ENCODE measurements around the gene ELOVL4.
A peak's percentile ranks its signal among the peaks of the same experiment; 100 is the strongest.

The ELOVL4 gene

DNA sequence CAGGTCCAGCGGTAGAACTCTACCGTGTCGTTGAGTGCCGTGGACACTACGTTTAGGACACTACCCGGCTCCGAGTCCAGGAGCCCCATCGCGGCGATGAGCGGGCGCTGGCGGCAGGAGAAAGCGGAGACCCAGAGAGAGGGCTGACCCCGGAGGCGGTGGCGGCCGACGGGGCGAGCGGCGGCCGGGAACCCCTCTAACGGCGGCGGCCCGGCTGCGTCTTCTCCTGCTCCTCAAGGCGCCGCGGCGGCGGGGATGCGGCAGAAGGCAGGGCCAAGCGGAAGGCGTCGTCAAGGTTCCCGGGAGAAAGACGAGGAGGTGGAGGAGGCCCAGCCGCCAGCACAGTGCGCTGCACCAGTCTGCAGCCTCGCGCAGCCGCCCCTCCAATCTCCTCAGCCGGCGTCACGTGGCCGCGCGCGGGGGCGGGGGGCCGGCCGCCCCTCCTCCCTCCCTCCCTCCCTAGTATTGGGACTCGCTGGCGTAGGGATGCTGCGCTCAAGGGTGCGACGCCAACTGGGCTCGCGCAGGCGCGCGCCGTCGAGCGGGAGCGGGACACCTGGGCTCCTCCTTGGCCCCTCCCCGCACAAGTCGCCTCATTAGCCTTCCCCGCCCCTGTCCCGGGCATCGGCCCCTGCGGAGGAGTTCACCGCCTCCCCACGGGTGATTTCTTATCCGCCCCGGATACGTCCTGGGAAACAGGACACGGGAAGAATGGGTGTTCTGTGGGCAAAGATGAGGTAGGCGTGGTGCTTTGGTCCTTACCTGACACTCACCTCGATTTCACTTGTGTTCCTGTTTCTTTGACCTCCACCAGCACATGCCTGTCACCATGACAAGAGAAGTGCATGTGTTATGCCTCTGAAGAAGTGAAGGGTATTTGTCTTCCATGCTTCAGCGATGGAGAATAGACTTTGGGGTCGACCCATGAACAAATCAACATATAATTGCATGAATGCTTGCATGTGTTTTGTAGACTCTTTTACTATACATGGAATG, at the start of gene ELOVL4:
TSS of gene ELOVL4 (minus strand) at position 363 of the 996 bp plus-strand sequence. CDS start at position 89, 274 bp downstream.
- peak; percentile 60 to 71 for DNase-seq

DNA sequence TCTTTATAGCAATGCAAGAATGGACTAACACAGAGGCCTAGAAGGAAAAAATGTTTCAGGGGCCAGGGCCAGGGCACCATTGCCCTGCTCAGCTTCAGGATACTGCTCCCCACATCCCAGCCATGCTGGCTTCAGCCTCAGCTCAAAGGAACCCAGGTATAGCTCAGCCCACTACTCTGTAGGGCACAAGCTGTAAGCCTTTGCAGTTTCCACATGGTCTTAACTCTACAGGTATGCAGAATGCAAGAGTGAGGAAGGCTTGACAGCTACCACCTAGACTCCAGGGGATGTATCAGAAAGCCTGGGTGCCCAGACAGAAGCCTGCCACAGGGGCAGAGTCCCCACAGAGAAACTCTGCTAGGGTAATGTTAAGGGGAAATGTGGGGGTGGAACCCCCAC, 46.6 kb upstream of the ELOVL4 start:
- DNase-seq, result no peak

- no peak for DNase-seq
These were observed 45.9 kb upstream of the ELOVL4 start for GRCh38 chr6:79993012-79993910.

DNA sequence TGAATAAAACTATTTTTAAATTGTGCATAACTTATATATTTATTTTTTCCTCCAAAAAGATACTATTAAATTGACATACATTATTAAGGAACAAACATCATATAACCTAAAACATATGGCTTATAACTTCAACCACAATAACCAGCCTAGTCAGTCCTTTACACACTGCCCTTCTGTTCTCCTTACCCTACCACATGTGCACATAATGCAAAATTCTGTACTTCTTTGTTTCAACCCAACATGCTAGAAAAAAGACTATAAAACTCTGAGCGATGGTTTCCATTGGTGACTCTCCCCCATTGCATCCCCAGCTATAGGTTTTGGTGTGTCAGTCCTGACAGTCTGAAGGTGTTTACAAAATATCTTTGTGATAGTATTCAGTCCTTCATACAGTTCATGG, 42.3 kb upstream of the ELOVL4 start:
- DNase-seq, result no peak

DNA sequence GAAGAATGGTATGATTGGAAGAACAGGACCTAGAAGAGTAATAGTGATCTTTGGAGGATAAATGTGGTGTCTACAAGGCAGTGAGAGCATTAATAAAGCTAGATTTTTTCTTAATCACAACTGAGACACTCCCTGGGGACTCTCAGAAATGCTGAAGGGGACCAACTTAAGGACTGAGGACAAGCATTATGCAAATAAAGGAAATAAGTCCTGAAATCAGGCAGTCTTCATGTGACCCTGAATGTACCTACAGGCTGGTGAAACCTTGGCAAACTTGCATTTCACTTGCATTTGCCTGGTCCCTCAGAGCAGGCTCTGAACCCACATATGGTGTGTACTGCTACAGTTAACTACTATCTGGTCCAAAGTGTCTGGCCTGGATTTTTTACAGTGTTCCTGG, 37.8 kb upstream of the ELOVL4 start:
- no peak for DNase-seq

- no peak for DNase-seq
These were observed 36.9 kb upstream of the ELOVL4 start for GRCh38 chr6:79984261-79984660.

- no peak for DNase-seq
These were observed 34.3 kb upstream of the ELOVL4 start for GRCh38 chr6:79981652-79982051.

GRCh38 chr6:79971193-79971592, 23.8 kb upstream of the ELOVL4 start:
- no peak for DNase-seq

DNA sequence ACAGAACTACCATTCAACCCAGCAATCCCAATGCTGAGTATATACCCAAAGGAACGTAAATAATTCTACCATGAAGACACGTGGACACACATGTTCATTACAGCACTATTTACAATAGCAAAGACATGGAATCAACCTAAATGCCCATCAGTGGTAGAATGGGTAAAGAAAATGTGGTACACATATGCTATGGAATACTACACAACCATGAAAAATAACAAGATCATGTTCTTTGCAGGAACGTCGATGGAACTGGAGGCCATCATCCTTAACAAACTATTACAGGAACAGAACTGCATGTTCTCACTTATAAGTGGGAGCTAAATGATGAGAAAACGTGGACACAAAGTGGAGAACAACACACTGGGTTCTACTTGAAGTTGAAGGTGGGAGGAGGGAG, 22.4 kb upstream of the ELOVL4 start:
- no peak for DNase-seq

- DNase-seq, result no peak
These were observed 19.8 kb upstream of the ELOVL4 start for GRCh38 chr6:79967178-79967577.

DNA sequence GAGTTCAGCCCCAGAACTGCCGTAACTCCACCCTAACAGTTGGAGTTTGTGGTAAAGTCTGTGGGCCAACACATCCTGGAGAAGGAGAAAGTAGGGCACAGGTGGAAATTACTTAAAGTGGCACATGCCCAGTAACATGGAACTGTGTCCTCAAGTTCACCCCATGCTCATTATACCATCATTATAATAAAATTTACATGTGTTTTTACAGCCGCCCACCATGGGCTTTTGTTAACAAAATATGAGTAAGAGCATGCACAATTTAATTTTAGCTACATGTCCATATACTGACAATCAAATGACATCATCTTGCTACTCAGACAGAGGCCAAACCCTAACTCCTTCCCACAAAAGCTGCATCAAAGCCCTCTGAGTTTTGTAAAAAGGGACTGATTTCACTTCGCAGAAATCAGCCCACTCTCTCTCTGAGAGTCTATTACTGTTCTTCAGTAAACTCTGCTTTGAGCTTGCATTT, 17.3 kb upstream of the ELOVL4 start:
- no peak for DNase-seq

- no peak for DNase-seq
These were observed 7.5 kb upstream of the ELOVL4 start for GRCh38 chr6:79954849-79955248.

DNA sequence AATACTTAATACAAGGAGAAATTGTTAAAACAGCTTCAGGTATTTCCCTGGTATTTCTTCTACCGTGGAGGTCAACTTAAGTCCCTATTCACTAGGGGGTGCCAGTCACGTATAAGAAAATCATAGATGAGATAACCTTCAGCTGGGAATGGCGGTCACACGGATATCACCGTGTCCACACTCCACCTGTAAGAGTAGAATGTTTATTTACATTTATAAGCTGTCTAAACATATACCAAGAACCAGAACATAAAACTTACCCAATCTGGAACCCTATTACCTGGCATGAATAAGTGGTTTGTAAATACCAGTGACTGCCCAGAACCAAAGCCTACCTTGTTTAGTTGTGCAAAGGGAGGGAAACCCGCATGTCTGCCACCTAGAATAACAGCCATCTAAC, 1.9 kb upstream of the ELOVL4 start:
- peak; percentile 50 to 53 for DNase-seq

- peak; percentile 27 to 29 for DNase-seq
These were observed 822 bp downstream of the ELOVL4 start for GRCh38 chr6:79946272-79947190.

GRCh38 chr6:79943133-79943532, 4.2 kb downstream of the ELOVL4 start:
- DNase-seq, result no peak

GRCh38 chr6:79941489-79942151, 5.7 kb downstream of the ELOVL4 start:
- no peak for DNase-seq

DNA sequence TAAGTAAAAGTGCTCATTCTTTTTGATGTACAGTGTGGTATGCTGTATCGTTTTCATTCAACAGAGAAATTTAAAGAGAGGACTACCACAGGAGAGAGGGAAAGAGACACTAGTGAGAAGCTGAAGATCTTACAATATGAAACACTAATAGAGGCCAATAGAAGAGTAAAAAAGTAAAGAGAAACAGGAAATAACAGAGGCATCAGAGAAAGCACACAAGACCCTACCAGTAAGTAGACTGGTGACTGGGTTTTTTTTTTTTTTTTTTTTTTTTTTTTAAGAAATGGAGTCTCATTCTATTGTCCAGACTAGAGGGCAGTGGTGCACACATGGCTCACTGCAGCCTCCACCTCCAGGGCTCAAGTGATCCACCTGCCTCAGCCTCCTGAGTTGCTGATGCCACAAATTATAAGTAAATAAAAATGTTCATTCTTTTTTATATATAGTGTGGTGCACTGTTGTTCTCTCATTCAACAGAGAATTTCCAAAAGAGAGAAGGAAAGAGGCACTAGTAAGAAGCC, 18.8 kb downstream of the ELOVL4 start:
- DNase-seq, result no peak

DNA sequence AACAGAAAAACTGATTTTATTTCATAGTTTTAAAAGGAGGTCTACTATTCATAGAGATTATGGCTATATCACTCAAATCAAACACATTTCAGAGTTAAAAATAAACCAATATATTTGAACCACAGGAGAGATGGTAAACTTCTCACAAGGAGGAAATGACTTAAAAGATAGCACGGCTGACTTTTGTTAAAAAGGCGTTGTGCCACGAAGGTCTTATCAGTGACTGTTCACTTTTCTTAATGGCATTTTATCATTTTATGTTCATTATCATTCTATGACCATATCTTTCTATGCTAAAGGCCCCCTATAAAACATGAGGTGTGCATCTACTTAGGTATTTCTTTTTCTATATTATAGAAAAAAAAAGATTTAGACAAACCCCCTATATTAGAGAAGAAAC, 19.6 kb downstream of the ELOVL4 start:
- no peak for DNase-seq

- DNase-seq, result no peak
These were observed 24.1 kb downstream of the ELOVL4 start for GRCh38 chr6:79923270-79923669.

- no peak for DNase-seq
These were observed 25.3 kb downstream of the ELOVL4 start for GRCh38 chr6:79922018-79922417.

DNA sequence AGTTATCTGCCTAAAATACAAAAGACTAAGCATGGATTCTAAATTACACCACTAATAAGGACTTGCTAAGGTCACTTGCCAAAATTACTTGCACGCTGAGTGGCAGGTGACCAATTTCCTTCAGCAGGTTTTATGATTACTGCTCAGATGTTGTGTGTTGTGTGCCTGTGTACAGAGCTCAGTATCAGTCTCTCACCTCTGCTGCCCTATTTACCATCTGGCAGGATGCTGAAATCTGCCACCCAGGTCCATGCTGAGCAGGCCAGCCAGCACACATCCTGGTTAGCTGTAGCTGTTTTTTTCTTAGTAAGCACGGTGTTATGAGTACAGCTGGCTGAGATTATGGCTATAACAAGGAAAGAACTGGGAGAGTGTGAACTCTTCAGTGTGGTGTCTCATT, 34.0 kb downstream of the ELOVL4 start:
- no peak for DNase-seq

Data from stimulated activated CD4-positive, alpha-beta T cell treated with anti-CD3 and anti-CD28 coated beads, Interleukin-2, amount 100 ng/mL, for 24 hours (primary cell).